HFF-Myc (cell line): Measurements from ENCODE around the gene FHAD1.
"Not testable (repeated sequence)": the region's sequence is repeated elsewhere in the genome, so short reads cannot be mapped to it uniquely, and the experiment has no call there.

Source experiments
- DNase-seq: peaks from one replicate; pipeline ENCODE4 v3.0.0-alpha.2; 2011; ENCODE audit warnings: low read depth; ENCODE audit errors: extremely low read depth
- H3K4me3 ChIP-seq: replicated peaks from 2 replicates; pipeline ENCODE4 v1.5.1; 2011; ENCODE audit warnings: low read depth, mild to moderate bottlenecking, control low read depth, low read length
- CTCF ChIP-seq: IDR thresholded peaks from 2 replicates; pipeline ENCODE4 v1.5.1; 2012; ENCODE audit warnings: mild to moderate bottlenecking, low read depth, low read length, control low read depth; ENCODE audit errors: missing control alignments

The FHAD1 gene

GRCh38 chr1:15432324-15432723, 185.3 kb downstream of the FHAD1 start:
- no peak for DNase-seq
- TF ChIP-seq CTCF, result no peak

DNA sequence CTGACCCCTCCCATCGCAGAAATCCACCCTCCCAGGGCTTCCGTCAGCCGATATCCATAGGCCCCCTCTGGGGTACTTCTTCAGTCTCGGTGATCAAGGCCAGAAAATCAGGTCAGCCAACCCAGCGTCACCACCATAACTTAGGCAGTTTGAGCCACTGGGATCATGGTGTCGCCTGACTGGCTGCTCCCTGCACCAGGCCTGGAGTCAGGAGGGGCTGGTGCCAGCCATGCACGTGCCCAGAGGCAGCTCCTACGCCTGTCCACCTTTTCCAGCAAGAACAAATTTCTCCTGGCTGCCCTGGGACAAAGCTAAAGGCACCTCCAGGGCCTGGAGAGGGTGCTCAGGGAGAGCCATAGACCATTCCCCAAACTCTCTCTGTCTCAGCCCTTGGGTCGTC, 186.4 kb downstream of the FHAD1 start:
- no peak overlapping the region for H3K4me3 ChIP-seq
- TF ChIP-seq CTCF, result no peak
- no peak for DNase-seq

More at GRCh38 chr1:15432324-15432723, 185.3 kb downstream of the FHAD1 start:
- H3K4me3 ChIP-seq, result no peak overlapping the region

GRCh38 chr1:15434739-15435138, 187.7 kb downstream of the FHAD1 start:
- not testable (repeated sequence) for DNase-seq

DNA sequence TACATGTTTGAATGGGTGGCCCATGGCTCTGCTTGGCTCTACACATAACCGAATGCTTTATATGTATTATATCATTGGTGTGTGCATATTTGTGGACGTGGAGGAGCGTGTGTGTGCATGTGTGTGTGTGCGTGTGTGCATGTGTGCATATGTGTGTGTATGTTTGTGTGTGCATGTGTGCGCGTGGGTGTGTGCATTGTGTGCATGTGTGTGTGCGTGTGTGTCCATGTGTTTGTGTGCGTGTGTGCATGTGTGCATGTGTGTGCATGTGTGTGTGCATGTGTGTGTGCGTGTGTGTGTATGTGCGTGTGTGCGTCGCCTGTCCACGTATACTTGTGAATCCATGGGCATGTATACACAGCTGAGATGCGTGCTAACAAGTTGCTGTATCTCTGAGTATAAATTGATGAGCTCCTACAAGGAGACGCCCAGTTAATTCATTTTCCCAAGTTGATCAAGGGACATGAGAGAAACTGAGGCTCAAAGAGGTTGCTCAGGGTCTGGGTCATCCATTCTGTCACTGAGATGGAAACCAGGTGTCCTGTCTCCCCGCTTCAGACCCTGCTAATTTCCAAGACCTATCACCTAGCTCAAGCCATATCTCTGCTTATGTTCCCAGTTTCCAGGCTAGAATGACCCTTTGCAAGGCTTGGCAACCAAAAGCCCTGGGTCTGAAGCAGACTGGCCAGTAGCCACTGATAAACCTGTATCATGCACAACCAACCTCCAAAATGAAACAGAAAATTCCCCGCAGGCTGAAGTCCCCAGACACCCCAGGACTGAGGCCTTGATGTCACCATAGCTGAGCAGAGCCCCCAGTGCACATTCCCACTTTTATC, 188.4 kb downstream of the FHAD1 start:
- no peak for TF ChIP-seq CTCF
- no peak for DNase-seq
- no peak overlapping the region for H3K4me3 ChIP-seq

More at GRCh38 chr1:15434739-15435138, 187.7 kb downstream of the FHAD1 start:
- H3K4me3 ChIP-seq, result not testable (repeated sequence)

DNA sequence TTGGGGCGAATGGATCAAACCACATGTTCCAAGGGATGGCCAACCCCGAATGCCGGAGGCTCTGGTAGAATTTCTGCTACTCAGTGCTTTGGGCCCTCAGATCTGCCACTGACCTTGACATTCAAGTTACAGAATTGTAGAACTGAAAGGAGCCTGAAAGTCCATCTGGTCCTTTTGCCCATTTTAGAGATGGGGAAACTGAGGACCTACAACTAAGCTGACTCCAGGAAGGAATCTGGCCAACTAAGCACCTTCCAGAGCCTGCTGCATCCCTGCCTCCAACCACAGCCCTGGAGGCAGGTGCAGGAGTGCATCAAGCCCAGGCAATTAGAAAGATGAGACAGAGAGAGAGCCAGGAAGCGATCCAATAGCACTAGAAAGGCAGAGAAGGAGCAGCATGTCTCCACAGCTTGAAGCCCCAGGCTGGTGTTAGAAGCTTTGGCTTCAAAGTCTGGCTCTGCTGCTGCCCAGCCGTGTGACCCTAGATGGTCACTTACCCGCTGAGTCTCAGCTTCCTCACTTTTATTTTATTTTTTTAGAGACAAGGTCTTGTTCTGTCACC, 189.9 kb downstream of the FHAD1 start:
- DNase-seq, result no peak
- no peak overlapping the region for H3K4me3 ChIP-seq
- no peak for TF ChIP-seq CTCF

GRCh38 chr1:15439325-15439724, 192.3 kb downstream of the FHAD1 start:
- TF ChIP-seq CTCF, result no peak
- no peak overlapping the region for H3K4me3 ChIP-seq
- no peak for DNase-seq

GRCh38 chr1:15440357-15440756, 193.3 kb downstream of the FHAD1 start:
- DNase-seq, result no peak
- no peak overlapping the region for H3K4me3 ChIP-seq
- TF ChIP-seq CTCF, result no peak
